ENCODE data around the gene LCLAT1. TPM values are rescaled to one million over a fixed set of nuclear protein-coding genes. Genes with fewer than 3 reads are reported as not detected.

Gene LCLAT1
- total RNA-seq, 2 experiments from 2014 or later: 9.2 to 19.6 TPM

DNA sequence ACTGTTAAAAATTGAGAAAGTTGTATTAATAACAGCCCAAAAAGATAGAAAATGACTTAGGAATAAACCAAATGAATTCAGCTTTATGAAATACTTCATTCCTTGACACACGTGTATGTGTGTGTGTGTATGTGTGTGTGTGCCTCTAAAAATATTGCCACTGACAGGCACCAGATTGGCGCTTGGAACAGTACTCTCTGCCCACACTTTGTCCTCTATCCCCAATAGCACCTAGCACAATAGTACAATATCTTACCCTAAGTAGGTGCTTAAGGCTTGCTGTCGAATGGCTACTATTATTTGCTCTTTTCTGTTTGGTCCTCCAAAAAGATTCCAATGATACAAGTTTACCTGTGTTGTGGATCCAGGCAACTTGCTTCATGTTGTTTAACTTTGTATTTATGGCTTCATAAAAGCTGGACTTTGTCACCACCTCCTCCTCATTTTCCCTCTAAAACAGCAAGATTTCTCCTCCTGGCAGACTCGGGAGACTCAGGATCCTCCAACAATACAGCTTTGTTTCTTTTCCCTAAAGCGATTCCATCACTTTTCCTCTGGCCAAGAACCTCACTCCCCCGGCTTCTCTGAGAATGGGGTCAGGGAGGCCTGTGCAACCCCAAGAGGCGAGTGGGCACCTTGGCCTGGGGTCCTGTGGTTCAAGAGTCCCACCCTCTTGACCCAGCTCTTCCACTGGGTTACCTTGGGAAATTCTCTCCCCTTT is 43.3 kb upstream of the LCLAT1 start:
- Histone ChIP-seq H4K20me1 (ENCODE audit: insufficient read depth, low read length) (no peaks in the 10 kb centered on the region), H3K9me3 (ENCODE audit: low read length) (no peaks in the 10 kb centered on the region), H3K9me2 (ENCODE audit: insufficient read depth, low read length) (no peaks in the 10 kb centered on the region), H3K79me2 (ENCODE audit: insufficient read depth, low read depth, low read length) (no peaks in the 10 kb centered on the region), H3K36me3 (ENCODE audit: insufficient read depth, low read length) (no peaks in the 10 kb centered on the region), H3K4me2 (ENCODE audit: low read length) (no peak overlapping the region), H3K27ac (ENCODE audit: low read depth, low read length, poor library complexity, severe bottlenecking) (no peak overlapping the region), H3K4me1 (ENCODE audit: insufficient read depth, low read length, poor library complexity, severe bottlenecking) (no peaks in the 10 kb centered on the region), H2AFZ (ENCODE audit: low read length) (no peak overlapping the region), H3K4me3 (ENCODE audit: low read depth, low read length, poor library complexity, severe bottlenecking) (no peak overlapping the region)
- no TSS peak for BruUV-seq (replicated peaks)
- TF ChIP-seq EZH2phosphoT487 (IDR thresholded peaks at IDR 0.05; ENCODE audit: borderline replicate concordance, low read depth, low read length) (no peak), CTCF (conservative IDR thresholded peaks at IDR 0.05; ENCODE audit: low read length) (no peak)
- no peak for DNase-seq (ENCODE audit: low spot score)
- intact Hi-C loops (cut with micrococcal nuclease; ENCODE audit: unreplicated experiment): no loop called here
- ChIA-PET POLR2A (interaction anchor here (0.6 to 1.3 kb wide), 2 partner anchors 8 to 20 kb away, joined by 5 to 7 read pairs; no protein-coding TSS in a partner anchor), CTCF (ENCODE audit: unreplicated experiment) (no interaction called here)

- intact Hi-C loops (cut with micrococcal nuclease; ENCODE audit: unreplicated experiment): no loop called here
- no TSS peak for BruUV-seq (replicated peaks)
- no peak for TF ChIP-seq EZH2phosphoT487 (IDR thresholded peaks at IDR 0.05; ENCODE audit: borderline replicate concordance, low read depth, low read length)
- TF ChIP-seq CTCF (conservative IDR thresholded peaks at IDR 0.05; ENCODE audit: low read length): no peak
- Histone ChIP-seq H2AFZ (ENCODE audit: low read length) (no peak overlapping the region), H3K36me3 (ENCODE audit: insufficient read depth, low read length) (no peaks in the 10 kb centered on the region), H3K79me2 (ENCODE audit: insufficient read depth, low read depth, low read length) (no peaks in the 10 kb centered on the region), H3K27ac (ENCODE audit: low read depth, low read length, poor library complexity, severe bottlenecking) (no peak overlapping the region), H3K4me3 (ENCODE audit: low read depth, low read length, poor library complexity, severe bottlenecking) (no peak overlapping the region), H3K4me1 (ENCODE audit: insufficient read depth, low read length, poor library complexity, severe bottlenecking) (no peaks in the 10 kb centered on the region), H4K20me1 (ENCODE audit: insufficient read depth, low read length) (no peaks in the 10 kb centered on the region), H3K9me3 (ENCODE audit: low read length) (no peaks in the 10 kb centered on the region), H3K9me2 (ENCODE audit: insufficient read depth, low read length) (no peaks in the 10 kb centered on the region), H3K4me2 (ENCODE audit: low read length) (no peak overlapping the region)
- ChIA-PET POLR2A (interaction anchor here (0.6 kb wide), 2 partner anchors 18 to 19 kb away, joined by 5 to 6 read pairs; no protein-coding TSS in a partner anchor), CTCF (ENCODE audit: unreplicated experiment) (no interaction called here)
- no peak for DNase-seq (ENCODE audit: low spot score)
Measured at GRCh38 chr2:30404319-30405259, 42.5 kb upstream of the LCLAT1 start.

Measured in OCI-LY7 (cell line).